Measurements from ENCODE around the gene CDC42EP2.

Gene CDC42EP2

DNA sequence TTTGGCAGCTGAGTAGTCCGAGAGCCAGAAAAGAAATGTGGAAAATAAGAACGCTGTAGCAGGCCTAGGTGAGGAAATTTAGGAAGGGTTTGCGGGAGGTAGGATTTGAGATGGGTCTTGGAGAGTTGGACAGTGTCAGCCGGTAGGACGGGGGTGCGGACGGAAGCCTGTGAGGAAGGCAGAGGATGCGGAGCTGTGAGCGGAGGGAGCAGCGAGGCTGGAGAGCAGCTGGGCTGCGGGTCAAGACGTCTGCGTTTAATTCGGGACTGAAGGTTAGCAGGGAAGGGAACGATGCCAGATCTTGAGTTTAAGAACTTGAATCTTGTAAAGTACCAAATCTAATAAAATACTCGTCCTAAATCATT is 39.2 kb downstream of the CDC42EP2 start:
- no peak for TF ChIP-seq EGR1 (IDR thresholded peaks at IDR 0.05)
- no peak for TF ChIP-seq CEBPB (IDR thresholded peaks at IDR 0.05)
- TF ChIP-seq YY1 (IDR thresholded peaks at IDR 0.05; ENCODE audit: low read depth): no peak
- no peak for TF ChIP-seq EP300 (IDR thresholded peaks at IDR 0.05; ENCODE audit: borderline replicate concordance)
- TF ChIP-seq RAD21 (IDR thresholded peaks at IDR 0.05; ENCODE audit: low read depth): no peak
- TF ChIP-seq USF1 (IDR thresholded peaks at IDR 0.05): no peak
- TF ChIP-seq, protein P1, sequence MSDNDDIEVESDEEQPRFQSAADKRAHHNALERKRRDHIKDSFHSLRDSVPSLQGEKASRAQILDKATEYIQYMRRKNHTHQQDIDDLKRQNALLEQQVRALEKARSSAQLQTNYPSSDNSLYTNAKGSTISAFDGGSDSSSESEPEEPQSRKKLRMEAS (IDR thresholded peaks at IDR 0.05): no peak
- TF ChIP-seq CREB1 (IDR thresholded peaks at IDR 0.05; ENCODE audit: low read depth): no peak

GRCh38 chr11:65354265-65355012 is 39.8 kb downstream of the CDC42EP2 start, which contains the start of gene TIGD3:
TIGD3 (plus strand) TSS chr11:65354751; CDS start chr11:65355809, 1,058 bp downstream.
- no peak for TF ChIP-seq TEAD4 (IDR thresholded peaks at IDR 0.05)
- TF ChIP-seq, protein P2, sequence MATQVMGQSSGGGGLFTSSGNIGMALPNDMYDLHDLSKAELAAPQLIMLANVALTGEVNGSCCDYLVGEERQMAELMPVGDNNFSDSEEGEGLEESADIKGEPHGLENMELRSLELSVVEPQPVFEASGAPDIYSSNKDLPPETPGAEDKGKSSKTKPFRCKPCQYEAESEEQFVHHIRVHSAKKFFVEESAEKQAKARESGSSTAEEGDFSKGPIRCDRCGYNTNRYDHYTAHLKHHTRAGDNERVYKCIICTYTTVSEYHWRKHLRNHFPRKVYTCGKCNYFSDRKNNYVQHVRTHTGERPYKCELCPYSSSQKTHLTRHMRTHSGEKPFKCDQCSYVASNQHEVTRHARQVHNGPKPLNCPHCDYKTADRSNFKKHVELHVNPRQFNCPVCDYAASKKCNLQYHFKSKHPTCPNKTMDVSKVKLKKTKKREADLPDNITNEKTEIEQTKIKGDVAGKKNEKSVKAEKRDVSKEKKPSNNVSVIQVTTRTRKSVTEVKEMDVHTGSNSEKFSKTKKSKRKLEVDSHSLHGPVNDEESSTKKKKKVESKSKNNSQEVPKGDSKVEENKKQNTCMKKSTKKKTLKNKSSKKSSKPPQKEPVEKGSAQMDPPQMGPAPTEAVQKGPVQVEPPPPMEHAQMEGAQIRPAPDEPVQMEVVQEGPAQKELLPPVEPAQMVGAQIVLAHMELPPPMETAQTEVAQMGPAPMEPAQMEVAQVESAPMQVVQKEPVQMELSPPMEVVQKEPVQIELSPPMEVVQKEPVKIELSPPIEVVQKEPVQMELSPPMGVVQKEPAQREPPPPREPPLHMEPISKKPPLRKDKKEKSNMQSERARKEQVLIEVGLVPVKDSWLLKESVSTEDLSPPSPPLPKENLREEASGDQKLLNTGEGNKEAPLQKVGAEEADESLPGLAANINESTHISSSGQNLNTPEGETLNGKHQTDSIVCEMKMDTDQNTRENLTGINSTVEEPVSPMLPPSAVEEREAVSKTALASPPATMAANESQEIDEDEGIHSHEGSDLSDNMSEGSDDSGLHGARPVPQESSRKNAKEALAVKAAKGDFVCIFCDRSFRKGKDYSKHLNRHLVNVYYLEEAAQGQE (IDR thresholded peaks at IDR 0.05; ENCODE audit: low read depth): peak; percentile 91
- 0 out of 2 replicates have a peak, but pooled peaks have one; percentile 11 for TF ChIP-seq NFIC (IDR thresholded peaks at IDR 0.05)
- no peak for TF ChIP-seq FOXM1 (IDR thresholded peaks at IDR 0.05; ENCODE audit: borderline replicate concordance, low read depth)
- TF ChIP-seq, protein P1 (IDR thresholded peaks at IDR 0.05): peak; percentile 30; the same call in 1 of the 2 replicates
- no peak; the same call in 1 of the 2 replicates for TF ChIP-seq EP300 (IDR thresholded peaks at IDR 0.05; ENCODE audit: borderline replicate concordance)
- no peak for TF ChIP-seq RAD21 (IDR thresholded peaks at IDR 0.05; ENCODE audit: low read depth)
- TF ChIP-seq CREB1 (IDR thresholded peaks at IDR 0.05; ENCODE audit: low read depth): no peak
- TF ChIP-seq YY1 (IDR thresholded peaks at IDR 0.05; ENCODE audit: low read depth): peak; percentile 47

- TF ChIP-seq EGR1 (IDR thresholded peaks at IDR 0.05) (no peak), ZBTB7A (IDR thresholded peaks at IDR 0.05; ENCODE audit: low read depth) (no peak), RAD21 (IDR thresholded peaks at IDR 0.05; ENCODE audit: low read depth) (no peak), TCF12 (IDR thresholded peaks at IDR 0.05; ENCODE audit: low read depth) (no peak), FOXM1 (IDR thresholded peaks at IDR 0.05; ENCODE audit: borderline replicate concordance, low read depth) (no peak), EP300 (IDR thresholded peaks at IDR 0.05; ENCODE audit: borderline replicate concordance) (no peak)
- TF ChIP-seq, protein P1 (IDR thresholded peaks at IDR 0.05): peak; percentile 30; the same call in 1 of the 2 replicates
- TF ChIP-seq, protein P2 (IDR thresholded peaks at IDR 0.05; ENCODE audit: low read depth): no peak
These were observed 40.5 kb downstream of the CDC42EP2 start for GRCh38 chr11:65355013-65355775.

DNA sequence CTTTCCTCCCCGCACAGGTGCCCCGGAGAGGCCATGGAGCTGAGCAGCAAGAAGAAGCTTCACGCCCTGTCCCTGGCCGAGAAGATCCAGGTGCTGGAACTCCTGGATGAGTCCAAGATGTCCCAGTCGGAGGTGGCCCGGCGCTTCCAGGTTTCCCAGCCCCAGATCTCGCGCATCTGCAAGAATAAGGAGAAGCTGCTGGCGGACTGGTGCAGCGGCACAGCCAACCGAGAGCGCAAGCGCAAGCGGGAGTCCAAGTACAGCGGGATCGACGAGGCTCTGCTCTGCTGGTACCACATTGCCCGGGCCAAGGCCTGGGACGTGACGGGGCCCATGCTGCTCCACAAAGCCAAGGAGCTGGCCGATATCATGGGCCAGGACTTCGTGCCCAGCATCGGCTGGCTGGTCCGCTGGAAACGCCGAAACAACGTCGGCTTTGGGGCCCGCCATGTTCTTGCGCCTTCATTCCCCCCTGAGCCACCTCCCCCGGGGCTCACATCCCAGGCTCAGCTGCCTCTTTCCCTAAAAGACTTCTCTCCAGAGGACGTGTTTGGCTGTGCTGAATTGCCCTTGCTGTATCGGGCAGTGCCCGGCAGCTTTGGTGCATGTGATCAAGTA is 41.2 kb downstream of the CDC42EP2 start:
- no peak for TF ChIP-seq TAF1 (IDR thresholded peaks at IDR 0.05; ENCODE audit: low read depth)
- TF ChIP-seq CREB1 (IDR thresholded peaks at IDR 0.05; ENCODE audit: low read depth): no peak
- no peak for TF ChIP-seq TCF12 (IDR thresholded peaks at IDR 0.05; ENCODE audit: low read depth)
- no peak for TF ChIP-seq YY1 (IDR thresholded peaks at IDR 0.05; ENCODE audit: low read depth)
- no peak for TF ChIP-seq ZBTB7A (IDR thresholded peaks at IDR 0.05; ENCODE audit: low read depth)
- TF ChIP-seq CEBPB (IDR thresholded peaks at IDR 0.05): no peak
- no peak for TF ChIP-seq EP300 (IDR thresholded peaks at IDR 0.05; ENCODE audit: borderline replicate concordance)
- TF ChIP-seq EGR1 (IDR thresholded peaks at IDR 0.05): no peak
- no peak for TF ChIP-seq USF1 (IDR thresholded peaks at IDR 0.05)
- TF ChIP-seq, protein P1 (IDR thresholded peaks at IDR 0.05): no peak
- TF ChIP-seq, protein P2 (IDR thresholded peaks at IDR 0.05; ENCODE audit: low read depth): no peak
- no peak for TF ChIP-seq TEAD4 (IDR thresholded peaks at IDR 0.05)
- TF ChIP-seq FOXM1 (IDR thresholded peaks at IDR 0.05; ENCODE audit: borderline replicate concordance, low read depth): no peak
- no peak for TF ChIP-seq RAD21 (IDR thresholded peaks at IDR 0.05; ENCODE audit: low read depth)
- TF ChIP-seq NFIC (IDR thresholded peaks at IDR 0.05): no peak

All from Ishikawa (cell line).